Stimulated activated CD8-positive, alpha-beta memory T cell treated with anti-CD3 and anti-CD28 coated beads, Interleukin-4, amount 100 ng/mL, for 24 hours (primary cell): ENCODE results near the gene ARHGEF40.

Experiments
- DNase-seq: peaks from one replicate; pipeline ENCODE4 v3.0.0-alpha.2; 2020; ENCODE audit warnings: low read depth

Gene ARHGEF40

DNA sequence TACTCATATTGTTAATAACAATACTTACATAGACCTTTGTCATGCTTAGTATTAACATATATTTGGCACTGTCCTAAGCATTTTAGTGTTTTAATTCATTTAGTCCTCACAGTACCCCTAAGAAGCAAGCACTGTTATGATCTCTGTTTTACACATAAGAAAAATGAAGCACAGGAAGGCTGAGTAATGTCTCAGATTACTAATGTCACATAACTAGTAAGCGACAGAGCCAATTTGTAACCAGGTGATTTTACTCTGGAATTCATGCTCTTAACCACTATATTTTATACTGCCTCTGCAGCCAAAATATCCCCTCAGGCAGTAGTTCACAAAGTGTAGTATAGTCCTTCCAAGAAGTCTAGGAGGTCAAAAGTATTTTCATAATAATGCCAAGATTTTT, 51.0 kb downstream of the ARHGEF40 start:
- no peak for DNase-seq

GRCh38 chr14:21123429-21123828, 53.3 kb downstream of the ARHGEF40 start:
- DNase-seq: no peak

DNA sequence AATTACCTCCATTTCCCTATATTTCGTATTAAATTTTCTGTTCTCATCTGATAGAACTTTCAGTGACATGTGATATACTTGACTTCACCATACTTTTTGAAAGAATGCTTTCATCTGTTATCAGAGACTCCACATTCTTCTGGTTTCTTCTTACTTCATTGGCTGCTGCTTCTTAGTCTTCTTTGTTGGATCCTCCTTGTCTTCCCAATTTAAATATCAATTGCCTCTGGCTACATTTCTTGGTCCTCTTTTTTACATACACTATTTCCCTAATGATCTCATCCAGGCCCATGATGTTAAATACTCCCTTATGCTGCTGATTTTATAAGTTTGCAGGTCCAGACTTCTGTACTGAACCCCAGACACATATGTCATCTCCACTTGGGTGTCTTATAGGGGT, 63.8 kb downstream of the ARHGEF40 start:
- no peak for DNase-seq

DNA sequence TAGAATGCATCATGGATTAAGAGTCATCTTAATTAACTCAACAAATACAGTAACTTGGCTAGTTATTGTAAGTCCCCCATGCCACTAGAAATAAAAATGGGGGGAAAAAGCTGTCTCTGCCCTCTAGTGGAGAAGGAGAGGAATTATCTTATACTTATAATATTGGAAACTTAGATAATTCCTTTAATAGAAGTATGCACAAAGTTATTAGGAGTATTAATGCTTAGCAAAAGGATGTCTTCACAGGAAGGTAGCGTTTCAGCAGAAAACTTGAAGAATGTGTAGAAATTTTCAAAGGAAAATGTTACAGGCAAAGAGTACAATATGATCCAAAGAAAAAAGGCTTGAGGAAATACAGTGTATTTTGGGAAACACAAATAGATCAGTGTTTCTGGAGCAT, 65.9 kb downstream of the ARHGEF40 start:
- DNase-seq: no peak
